GM21786 (cell line): ENCODE results near the gene MTF2.
A peak's percentile ranks its signal among the peaks of the same experiment; 100 is the strongest.
"Not testable (repeated sequence)": the region's sequence is repeated elsewhere in the genome, so short reads cannot be mapped to it uniquely, and the experiment has no call there.

Experiments
- ATAC-seq: cut with Tn5 transposase; IDR thresholded peaks from one replicate; pipeline ENCODE4 v1.9.1; 2021; ENCODE audit not compliant: unreplicated experiment

Gene MTF2

DNA sequence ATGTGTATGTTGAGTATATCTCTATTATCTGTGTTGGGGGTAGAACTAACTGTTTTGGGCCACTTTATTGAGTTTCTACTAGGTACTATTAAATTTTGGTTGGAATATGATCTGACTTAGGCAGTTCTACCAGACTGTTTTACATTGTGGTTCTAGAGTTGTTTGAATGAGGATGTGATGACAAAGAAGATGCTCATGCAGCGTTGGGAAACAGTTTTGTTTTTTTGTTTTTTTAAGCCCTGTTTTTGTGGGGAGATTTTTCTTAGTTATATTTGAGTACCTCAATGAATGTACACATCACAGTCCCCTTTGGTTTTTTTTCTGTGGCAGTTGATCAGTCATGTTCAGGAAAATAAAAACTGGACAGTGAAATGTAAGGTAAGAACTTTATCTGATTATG lies 61.0 kb downstream of the MTF2 start:
- ATAC-seq: no peak

GRCh38 chr1:93142161-93142560 lies 63.1 kb downstream of the MTF2 start:
- no peak for ATAC-seq

DNA sequence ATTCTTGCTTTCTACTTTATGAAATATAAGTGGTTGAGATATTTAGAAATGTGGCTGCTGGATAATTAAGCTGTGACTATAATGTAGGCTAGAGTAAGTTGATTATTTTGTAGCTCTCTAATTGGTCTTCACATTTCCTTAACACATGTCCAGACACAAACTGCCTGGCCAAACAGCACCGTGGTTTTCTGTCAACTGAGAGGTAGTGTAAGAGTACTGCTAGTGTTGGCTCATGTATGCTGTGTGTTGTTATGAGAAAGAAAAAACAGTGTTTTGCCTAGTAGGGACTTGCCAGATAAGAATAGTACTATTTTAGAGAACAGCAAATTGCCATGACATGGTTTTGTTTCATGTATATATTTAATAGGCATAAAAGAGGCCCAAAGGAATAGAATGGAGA lies 64.1 kb downstream of the MTF2 start:
- ATAC-seq: no peak

DNA sequence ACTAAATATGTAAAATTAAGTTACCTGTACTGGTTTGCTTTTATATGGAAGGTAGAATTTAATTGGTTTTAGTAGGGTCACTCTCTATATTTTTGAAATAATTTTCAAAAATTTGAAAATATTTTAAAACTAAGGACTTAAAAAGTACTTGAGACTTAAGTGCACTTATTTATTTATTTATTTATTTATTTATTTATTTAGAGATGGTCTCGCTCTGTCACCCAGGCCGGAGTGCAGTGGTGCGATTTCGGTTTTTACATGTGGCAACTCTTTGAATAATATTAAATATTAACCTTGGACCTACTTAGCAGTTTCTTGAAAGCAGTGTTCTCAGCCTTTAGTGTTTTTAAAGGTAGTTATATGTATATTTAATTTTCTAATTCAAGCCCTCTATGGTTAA lies 64.7 kb downstream of the MTF2 start:
- ATAC-seq: no peak

DNA sequence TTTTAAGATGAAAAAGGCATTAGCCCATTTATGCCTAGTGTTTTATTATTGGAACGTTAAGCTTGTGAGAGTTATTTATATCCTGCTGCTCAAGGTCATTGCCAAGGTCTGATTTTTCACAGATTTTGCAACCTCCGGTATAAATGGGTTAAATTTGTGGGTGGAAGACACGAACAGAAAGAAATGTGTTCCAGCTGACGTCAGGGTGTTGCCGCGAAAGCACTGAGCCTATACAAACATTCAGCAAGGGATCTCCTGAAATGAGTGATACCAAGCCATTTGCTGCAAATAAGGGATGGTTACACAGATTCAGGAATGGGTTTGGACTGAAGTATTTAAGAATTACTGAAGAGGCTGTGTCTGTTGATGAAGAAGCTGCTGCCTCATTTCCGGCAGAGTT lies 68.9 kb downstream of the MTF2 start:
- ATAC-seq: no peak

DNA sequence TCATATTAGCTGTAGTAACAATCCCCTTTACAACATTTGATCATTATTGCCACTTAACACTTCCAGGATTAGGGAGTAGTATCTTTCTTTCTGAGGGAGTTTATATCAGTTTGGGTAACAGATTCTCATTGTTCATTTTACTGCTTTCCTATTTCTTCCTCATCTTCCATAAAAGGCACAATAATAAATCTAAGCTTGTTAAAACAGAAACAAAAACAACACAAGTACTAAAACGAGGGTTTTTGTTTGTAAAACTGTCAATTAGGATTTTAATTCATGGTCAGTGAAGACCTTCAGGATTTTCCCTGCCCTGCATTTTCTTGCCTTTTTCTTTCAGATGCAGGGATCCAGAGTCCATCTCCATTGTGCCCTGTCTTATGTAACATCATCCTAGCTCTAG lies 71.6 kb downstream of the MTF2 start:
- ATAC-seq: no peak

DNA sequence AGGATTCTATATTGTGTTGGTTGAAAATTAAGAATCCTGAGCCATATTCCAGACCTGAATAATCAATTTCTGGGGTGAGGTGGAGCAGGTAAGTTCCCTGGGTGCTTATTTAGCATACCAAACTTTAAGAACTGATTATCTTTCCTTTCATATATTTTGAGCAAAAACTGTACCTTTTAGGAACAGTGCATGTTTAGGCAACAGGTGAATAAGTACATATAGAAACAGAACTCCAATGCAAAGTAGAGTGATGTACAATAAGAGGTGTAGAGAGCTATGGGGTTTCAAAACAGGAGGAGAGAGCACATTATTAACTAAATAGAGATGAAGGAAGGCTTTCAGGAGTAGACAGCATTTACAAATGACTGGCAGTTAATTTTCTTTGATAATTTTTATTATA lies 72.4 kb downstream of the MTF2 start:
- no peak for ATAC-seq

DNA sequence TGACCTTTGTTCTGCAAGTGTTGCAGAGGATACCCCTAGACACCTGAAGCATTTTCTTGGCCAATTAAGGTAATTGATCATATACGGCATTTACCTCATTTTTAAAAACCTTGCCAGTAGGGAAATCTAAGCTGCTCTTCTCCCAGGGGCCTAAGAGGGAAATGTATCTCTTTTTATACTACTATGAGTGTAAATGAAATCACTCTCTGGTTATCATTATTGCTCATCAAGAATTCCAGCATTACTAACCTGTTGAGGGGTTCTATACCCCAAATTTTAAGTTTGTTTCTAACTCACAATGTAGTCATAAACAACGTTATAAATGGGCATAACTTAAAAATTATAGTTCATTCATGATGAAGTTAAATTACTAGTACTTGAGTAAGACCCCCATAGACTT lies 73.8 kb downstream of the MTF2 start:
- no peak for ATAC-seq

DNA sequence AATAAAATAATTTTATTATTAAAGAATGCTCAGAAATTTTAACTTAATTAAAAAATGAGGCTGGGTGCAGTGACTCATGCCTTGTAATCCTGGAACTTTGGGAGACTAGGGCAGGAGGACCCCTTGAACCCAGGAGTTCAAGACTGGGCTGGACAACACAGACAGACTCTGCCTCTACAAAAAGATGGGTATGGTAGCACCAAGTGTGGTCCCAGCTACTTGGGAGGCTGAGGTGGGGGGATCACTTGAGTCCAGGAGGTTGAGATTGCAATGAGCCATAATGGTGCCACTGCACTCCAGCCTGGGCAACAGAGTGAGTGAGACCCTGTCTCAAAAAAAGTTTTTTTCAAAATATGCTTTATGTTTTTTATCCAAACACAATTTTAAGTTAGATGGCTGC lies 75.8 kb downstream of the MTF2 start:
- ATAC-seq: no peak

GRCh38 chr1:93155335-93155734 lies 76.3 kb downstream of the MTF2 start:
- ATAC-seq: no peak

GRCh38 chr1:93159337-93159736 lies 80.3 kb downstream of the MTF2 start:
- no peak for ATAC-seq

DNA sequence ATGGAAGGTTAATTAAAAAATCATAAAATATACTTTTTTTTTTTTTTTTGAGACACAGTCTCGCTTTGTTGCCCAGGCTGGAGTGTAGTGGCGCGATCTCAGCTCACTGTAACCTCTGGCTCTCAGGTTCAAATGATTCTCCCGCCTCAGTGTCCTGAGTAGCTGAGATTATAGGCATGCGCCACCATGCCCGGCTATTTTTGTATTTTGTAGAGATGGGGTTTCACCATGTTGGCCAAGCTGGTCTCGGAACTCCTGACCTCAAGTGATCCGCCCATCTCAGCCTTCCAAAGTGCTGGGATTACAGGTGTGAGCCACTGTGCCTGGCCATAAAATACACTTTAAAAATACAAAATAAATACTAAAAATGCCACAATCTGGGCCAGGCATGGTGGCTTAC lies 84.2 kb downstream of the MTF2 start:
- ATAC-seq: not testable (repeated sequence)

DNA sequence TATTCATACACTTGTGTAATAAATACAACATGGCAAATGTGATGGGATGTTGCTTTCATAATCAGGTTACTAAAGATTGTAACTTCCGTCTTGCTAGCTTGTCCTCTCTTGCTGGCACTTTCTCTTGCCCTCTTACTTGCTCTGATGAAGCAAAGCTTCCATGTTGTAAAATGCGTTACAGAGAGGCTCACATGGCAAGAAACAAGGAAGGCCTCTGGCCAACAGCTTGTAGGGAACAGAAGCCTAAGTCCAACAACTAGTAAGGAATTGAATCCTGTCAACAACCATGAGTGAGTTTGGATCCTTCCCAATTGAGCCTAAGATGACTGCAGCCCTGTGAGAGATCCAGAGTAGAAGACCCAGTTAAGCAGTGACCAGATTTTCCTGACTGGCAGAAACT lies 85.7 kb downstream of the MTF2 start:
- no peak for ATAC-seq

- not testable (repeated sequence) for ATAC-seq
These were observed 86.8 kb downstream of the MTF2 start for GRCh38 chr1:93165895-93166294.

GRCh38 chr1:93167006-93167405 lies 87.9 kb downstream of the MTF2 start:
- ATAC-seq: no peak

DNA sequence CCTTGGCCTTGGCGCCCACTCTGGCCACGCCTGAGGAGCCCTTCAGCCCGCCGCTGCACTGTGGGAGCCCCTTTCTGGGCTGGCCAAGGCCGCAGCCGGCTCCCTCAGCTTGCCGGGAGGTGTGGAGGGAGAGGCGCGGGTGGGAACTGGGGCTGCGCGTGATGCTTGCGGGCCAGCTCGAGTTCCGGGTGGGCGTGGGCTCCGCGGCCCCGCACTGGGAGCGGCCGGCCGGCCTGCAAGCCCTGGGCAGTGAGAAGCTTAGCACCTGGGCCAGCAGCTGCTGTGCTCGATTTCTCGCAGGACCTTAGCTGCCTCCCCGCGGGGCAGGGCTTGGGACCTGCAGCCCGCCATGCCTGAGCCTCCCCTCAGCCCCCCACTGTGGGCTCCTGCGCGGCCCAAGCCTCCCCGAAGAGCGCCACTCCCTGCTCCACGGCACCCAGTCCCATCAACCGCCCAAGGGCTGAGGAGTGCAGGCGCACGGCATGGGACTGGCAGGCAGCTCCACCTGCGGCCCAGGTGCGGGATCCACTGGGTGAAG lies 91.1 kb downstream of the MTF2 start:
- ATAC-seq: not testable (repeated sequence)

- ATAC-seq: no peak
These were observed 92.5 kb downstream of the MTF2 start for GRCh38 chr1:93171549-93172034.

DNA sequence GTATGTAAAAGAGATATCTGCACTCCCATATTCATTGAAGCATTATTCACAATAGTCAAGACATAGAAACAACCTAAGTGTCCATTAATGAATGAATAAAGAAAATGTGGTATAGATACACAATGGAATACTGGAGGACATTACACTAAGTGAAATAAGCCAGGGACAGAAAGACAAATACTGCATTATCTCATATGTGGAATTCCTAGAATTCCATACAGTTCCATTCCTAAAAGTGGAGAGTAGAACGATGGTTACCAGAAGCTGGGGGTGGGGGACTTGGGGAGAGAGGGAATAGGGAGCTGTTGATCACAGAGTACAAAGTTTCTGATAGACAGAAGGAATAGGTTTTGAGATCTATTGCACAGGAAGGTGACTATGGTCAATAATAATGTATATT lies 93.7 kb downstream of the MTF2 start:
- no peak for ATAC-seq

- not testable (repeated sequence) for ATAC-seq
These were observed 95.6 kb downstream of the MTF2 start for GRCh38 chr1:93174638-93175037.

GRCh38 chr1:93177991-93178390 lies 98.9 kb downstream of the MTF2 start:
- no peak for ATAC-seq

- no peak for ATAC-seq
These were observed 99.3 kb downstream of the MTF2 start for GRCh38 chr1:93178418-93178817.

- peak; percentile 81 for ATAC-seq
These were observed 101.0 kb downstream of the MTF2 start, which contains the start of gene TMED5 for GRCh38 chr1:93179886-93180722. Gene TMED5, minus strand, starts transcription at chr1:93180413. Its CDS starts 171 bp downstream, at chr1:93180242.
